Measurements from ENCODE around the gene PKNOX2.

The PKNOX2 gene

DNA sequence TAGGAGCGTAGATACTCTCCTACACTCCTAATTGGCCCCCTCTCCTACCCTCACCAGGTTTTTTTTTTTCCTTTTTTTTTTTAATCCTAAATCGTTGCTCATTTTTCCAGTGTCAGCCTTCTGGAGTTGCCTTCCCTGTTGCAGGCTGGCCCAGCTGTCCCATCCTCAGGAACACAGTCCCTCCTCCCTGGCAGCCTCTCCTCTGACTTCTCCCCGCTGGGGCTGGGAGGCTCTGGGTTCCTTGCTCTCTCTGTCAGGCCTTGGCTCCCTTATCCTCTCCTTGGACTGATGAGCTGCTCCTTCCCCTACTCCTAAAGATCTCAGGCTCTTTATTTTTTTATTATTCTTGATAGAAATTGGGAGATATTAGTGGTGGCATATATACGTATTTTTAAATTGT, 62.2 kb downstream of the PKNOX2 start:
- H3K4me3 Mint-ChIP-seq: no peak overlapping the region
- peaks cover 3% of the 10 kb centered on the region for H3K36me3 Mint-ChIP-seq (ENCODE audit: insufficient read depth)
- no peaks in the 10 kb centered on the region for H3K9me3 Mint-ChIP-seq

DNA sequence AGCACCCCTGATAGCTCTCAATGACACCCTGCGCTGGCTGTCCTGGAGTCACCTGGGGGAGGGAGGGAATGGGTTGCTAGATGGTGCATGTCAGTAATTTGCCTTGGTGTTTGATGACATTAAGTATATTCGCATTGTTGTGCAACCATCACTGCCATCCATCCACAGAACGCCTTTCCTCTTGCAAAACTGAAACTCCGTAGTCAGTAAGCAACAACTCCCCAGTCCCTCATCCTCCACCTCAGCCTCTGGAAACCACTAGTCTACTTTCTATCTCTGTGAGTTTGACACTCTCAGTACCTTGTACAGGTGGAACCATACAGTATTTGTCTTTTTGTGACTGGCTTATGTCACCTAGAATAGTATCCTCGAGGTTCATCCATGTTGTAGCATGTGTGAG, 62.6 kb downstream of the PKNOX2 start:
- peaks cover 41 to 56% of the 10 kb centered on the region in 2 donors for H3K27me3 Mint-ChIP-seq
- H3K4me1 Mint-ChIP-seq (ENCODE audit: low read depth in 2 of 2): no peaks in the 10 kb centered on the region
- H3K9me3 Mint-ChIP-seq: no peaks in the 10 kb centered on the region
- no peak overlapping the region for H3K4me3 Mint-ChIP-seq
- H3K27ac Mint-ChIP-seq: no peak overlapping the region
- DNase-seq: no peak
- no peak for ATAC-seq (replicated peaks)
- peaks cover 3% of the 10 kb centered on the region for H3K36me3 Mint-ChIP-seq (ENCODE audit: insufficient read depth)

More for the DNA sequence above, 62.2 kb downstream of the PKNOX2 start:
- DNase-seq: no peak
- Mint-ChIP-seq H3K27ac (no peak overlapping the region), H3K27me3 (peaks cover 40 to 60% of the 10 kb centered on the region in 2 donors), H3K4me1 (ENCODE audit: low read depth in 2 of 2) (no peaks in the 10 kb centered on the region)
- no peak for ATAC-seq (replicated peaks)

- Mint-ChIP-seq H3K27ac (no peak overlapping the region), H3K9me3 (no peaks in the 10 kb centered on the region)
Observed at GRCh38 chr11:125228445-125228844, 63.9 kb downstream of the PKNOX2 start.

GRCh38 chr11:125228993-125229392, 64.4 kb downstream of the PKNOX2 start:
- Mint-ChIP-seq H3K9me3 (no peaks in the 10 kb centered on the region), H3K36me3 (ENCODE audit: insufficient read depth) (peaks cover 3% of the 10 kb centered on the region), H3K4me3 (no peak overlapping the region), H3K27me3 (peaks cover 43 to 56% of the 10 kb centered on the region in 2 donors), H3K27ac (no peak overlapping the region), H3K4me1 (ENCODE audit: low read depth in 2 of 2) (no peaks in the 10 kb centered on the region)
- DNase-seq: no peak
- ATAC-seq (replicated peaks): no peak

More at GRCh38 chr11:125228445-125228844, 63.9 kb downstream of the PKNOX2 start:
- ATAC-seq (replicated peaks): no peak
- peaks cover 41 to 55% of the 10 kb centered on the region in 2 donors for H3K27me3 Mint-ChIP-seq
- DNase-seq: no peak
- H3K4me3 Mint-ChIP-seq: no peak overlapping the region
- H3K36me3 Mint-ChIP-seq (ENCODE audit: insufficient read depth): peaks cover 3% of the 10 kb centered on the region
- H3K4me1 Mint-ChIP-seq (ENCODE audit: low read depth in 2 of 2): no peaks in the 10 kb centered on the region

DNA sequence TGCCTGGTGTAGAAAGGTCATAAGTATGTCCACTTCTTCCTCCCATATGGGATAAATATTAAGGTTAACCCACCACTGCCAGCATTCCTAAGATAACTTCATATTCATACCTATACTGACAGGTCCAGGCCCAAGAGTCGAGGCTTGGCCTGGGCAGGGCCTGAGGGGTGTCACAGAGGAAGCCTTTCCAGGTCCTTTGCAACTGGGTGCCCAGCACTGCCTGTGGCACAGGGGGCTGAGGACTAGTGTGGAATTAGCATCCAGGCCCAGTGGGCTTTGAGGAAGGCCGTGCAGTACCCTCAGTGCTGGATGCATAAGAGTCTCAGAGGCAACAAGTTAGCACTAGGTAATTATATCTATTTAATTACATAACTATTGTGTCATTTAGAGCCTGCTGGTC, 65.4 kb downstream of the PKNOX2 start:
- Mint-ChIP-seq H3K27me3 (peaks cover 43 to 60% of the 10 kb centered on the region in 2 donors), H3K4me3 (no peak overlapping the region), H3K27ac (no peak overlapping the region), H3K9me3 (no peaks in the 10 kb centered on the region), H3K4me1 (ENCODE audit: low read depth in 2 of 2) (no peaks in the 10 kb centered on the region), H3K36me3 (ENCODE audit: insufficient read depth) (peaks cover 3% of the 10 kb centered on the region)
- DNase-seq: no peak
- no peak for ATAC-seq (replicated peaks)

DNA sequence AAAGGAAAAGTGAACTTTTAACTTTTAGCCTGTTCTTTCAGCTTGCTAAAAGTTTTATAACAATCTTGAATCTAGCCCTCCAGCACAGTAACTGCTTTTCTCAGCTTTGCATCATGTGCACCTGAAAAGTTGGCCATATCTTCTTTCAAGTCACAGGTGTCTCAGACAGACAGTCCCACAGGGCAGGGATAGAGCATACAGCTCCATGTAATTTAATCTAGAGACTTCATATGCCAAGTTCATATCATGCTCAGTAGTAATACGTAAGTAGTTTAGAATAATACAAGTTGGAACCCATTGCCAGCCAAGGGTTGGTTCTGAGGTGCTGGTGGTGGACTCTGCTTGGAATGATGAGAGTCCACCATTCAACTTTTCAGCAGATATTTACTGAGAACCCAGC, 68.6 kb downstream of the PKNOX2 start:
- no peak for DNase-seq
- H3K4me3 Mint-ChIP-seq: no peak overlapping the region
- ATAC-seq (replicated peaks): no peak
- H3K4me1 Mint-ChIP-seq (ENCODE audit: low read depth in 2 of 2): no peaks in the 10 kb centered on the region
- peaks cover 36 to 73% of the 10 kb centered on the region in 2 donors for H3K27me3 Mint-ChIP-seq
- H3K36me3 Mint-ChIP-seq (ENCODE audit: insufficient read depth): no peaks in the 10 kb centered on the region
- H3K9me3 Mint-ChIP-seq: peaks cover 0 to 6% of the 10 kb centered on the region in 2 donors
- no peak overlapping the region for H3K27ac Mint-ChIP-seq

DNA sequence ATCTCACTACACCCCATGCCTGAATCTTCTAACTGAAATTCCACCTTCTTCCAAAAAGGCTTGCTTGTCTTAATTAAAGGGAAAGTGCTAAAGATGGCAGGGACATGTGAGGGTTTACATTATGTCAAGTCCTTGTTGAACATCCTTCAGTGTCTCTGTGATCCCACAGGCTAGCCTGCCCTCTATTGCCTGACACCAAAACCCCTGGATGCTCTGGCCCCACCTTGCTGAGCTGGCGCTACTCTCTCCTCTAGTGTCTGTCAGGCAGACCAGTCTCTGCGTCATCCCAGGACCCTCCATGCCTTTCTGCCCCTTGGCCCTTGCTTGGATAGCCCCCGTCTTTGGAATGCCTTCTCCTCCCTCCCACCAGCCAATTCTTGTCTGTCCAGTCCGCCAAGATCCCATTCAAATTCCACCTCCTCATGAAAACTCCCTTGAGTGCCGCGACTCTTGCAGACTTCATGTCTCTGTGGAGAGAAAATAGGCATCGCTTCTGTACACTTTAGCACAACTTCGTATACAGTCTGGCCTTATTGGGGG, 69.3 kb downstream of the PKNOX2 start:
- H3K4me3 Mint-ChIP-seq: no peak overlapping the region
- no peaks in the 10 kb centered on the region for H3K36me3 Mint-ChIP-seq (ENCODE audit: insufficient read depth)
- no peaks in the 10 kb centered on the region for H3K4me1 Mint-ChIP-seq (ENCODE audit: low read depth in 2 of 2)
- peaks cover 0 to 6% of the 10 kb centered on the region in 2 donors for H3K9me3 Mint-ChIP-seq
- DNase-seq (no peak), ATAC-seq (replicated peaks) (no peak)
- peaks cover 30 to 71% of the 10 kb centered on the region in 2 donors for H3K27me3 Mint-ChIP-seq
- no peak overlapping the region for H3K27ac Mint-ChIP-seq

DNA sequence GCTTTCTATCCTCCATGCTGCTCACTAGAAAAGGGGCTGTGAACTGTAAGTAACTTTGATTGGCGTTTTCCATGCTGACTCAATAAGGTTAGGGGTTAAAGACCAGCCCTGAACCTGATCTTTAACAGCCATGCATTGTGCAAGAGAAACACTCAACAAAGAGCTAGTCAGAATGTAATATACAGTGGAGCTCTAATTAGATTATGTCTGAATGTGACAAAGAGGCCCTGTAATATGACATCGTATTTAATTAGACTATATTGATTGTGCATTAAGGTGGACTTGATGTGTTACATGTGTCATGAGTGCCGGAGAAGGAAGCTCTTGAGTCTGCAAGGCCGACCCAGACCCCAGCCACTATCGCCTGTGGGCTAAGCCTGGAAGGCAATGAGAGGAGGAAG, 70.5 kb downstream of the PKNOX2 start:
- ATAC-seq (replicated peaks): no peak
- DNase-seq: no peak
- Mint-ChIP-seq H3K36me3 (ENCODE audit: insufficient read depth) (no peaks in the 10 kb centered on the region), H3K9me3 (peaks cover 0 to 6% of the 10 kb centered on the region in 2 donors), H3K4me3 (no peak overlapping the region), H3K27me3 (peaks cover 30 to 68% of the 10 kb centered on the region in 2 donors), H3K4me1 (ENCODE audit: low read depth in 2 of 2) (no peaks in the 10 kb centered on the region), H3K27ac (no peak overlapping the region)

DNA sequence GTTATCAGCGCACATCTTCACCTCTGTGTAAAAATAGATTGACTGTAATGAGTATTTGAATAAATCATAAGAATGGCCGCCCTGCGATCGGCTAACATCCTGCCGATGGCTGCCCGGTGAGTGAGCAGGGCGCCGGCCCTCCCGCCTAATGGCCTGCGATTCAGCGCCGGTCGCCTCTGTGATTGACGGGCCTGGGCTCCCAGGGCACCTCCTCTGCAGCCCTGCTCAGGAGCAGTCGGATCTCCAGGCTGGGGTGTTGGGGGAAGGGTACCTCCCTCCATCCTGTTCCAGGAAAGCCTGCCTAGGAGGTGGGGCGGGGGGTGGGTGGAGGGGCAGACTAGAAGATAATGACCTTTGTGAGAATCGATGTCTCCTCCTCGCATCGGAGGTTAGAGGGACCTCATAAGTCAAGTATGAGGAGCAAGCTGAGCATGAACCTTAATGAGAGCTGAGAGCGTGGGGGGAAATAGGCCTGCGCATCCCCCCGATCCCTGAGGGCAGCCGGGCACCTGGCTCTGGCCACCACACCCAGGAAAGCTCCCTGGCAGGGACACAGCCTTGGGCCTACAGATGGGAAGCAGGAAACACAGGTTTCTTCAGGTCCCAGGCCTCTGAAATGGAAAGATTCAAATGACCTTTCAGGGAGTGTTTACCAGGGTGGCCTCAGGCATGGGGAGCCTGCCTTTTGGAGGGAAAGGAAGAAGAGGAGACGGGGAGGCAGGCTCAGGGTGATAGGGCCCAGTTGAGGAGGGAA, 71.7 kb downstream of the PKNOX2 start:
- Mint-ChIP-seq H3K27me3 (peaks cover 35 to 79% of the 10 kb centered on the region in 2 donors), H3K4me1 (ENCODE audit: low read depth in 2 of 2) (no peaks in the 10 kb centered on the region), H3K9me3 (peaks cover 0 to 6% of the 10 kb centered on the region in 2 donors), H3K36me3 (ENCODE audit: insufficient read depth) (no peaks in the 10 kb centered on the region), H3K27ac (no peak overlapping the region), H3K4me3 (no peak overlapping the region)
- ATAC-seq (replicated peaks) (no peak), DNase-seq (no peak)

DNA sequence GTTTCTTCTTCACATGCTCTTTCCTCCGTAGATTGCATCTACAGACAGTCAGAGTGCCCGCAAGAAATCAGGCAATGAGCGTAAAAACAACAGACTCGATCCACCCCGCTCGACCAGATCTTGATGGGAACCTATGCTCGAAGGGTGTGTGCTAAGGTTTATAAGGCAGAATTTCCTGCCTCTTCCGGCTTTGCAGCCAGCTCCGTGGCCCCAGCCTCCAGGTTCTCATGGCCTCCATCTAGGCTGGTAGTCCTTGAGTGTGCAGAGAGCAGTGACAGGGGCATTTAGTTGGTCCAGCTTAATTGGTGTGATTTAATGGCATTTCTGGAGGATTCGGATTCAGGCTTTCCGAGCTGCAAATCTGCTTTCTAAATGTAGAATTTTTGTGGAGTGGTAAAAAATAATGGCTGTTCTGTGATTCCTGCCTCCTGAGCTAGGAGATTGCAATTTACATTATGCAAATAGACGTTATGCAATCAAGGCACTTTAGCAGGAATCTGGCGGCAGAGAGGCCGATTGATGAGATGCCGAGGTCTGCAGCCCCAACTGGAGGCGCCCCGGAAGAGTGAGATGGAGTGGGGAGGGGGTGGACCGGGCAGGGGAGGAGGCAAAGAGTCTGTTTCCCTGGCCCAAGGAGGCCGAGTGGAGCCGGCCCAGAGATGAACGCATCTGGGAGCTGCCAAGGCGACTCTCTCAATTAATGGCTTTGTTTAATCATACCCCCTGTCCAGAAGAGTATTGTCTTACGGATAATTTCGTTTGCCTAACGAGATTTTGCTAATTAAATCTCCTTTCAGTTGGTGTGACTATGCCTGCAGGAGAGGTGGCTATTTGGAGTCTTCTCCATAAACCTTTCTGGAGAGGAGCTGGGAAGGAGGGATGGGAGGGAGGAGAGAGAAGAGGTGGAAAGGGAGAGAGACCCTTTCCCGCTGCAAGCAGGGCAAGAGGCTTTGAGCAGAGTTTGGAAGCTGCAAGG, 75.3 kb downstream of the PKNOX2 start:
- DNase-seq (no peak), ATAC-seq (replicated peaks) (no peak)
- H3K36me3 Mint-ChIP-seq (ENCODE audit: insufficient read depth): no peaks in the 10 kb centered on the region
- no peaks in the 10 kb centered on the region for H3K4me1 Mint-ChIP-seq (ENCODE audit: low read depth in 2 of 2)
- H3K9me3 Mint-ChIP-seq: peaks cover 0 to 6% of the 10 kb centered on the region in 2 donors
- H3K27ac Mint-ChIP-seq: no peak overlapping the region
- peaks cover 29 to 66% of the 10 kb centered on the region in 2 donors for H3K27me3 Mint-ChIP-seq
- H3K4me3 Mint-ChIP-seq: no peak overlapping the region

DNA sequence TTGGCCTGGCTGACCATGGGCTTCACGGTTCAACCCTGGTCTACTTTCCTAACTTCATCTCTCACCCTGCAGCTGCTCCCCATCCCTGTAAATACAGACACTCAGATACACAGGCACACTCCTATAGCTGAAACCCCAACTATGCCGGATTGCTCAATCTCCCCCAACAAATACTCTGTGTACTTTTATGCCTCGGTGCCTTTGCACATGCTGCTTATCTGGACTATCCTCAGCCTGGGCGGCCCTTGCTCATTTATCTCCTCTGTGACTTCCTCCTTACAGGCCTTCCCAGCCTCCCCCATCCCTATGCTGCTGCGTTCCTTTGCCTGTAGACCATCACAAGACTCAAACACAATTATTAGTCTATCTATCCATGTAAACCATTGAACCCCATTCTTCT, 76.6 kb downstream of the PKNOX2 start:
- Mint-ChIP-seq H3K27me3 (peaks cover 29 to 62% of the 10 kb centered on the region in 2 donors), H3K4me3 (no peak overlapping the region), H3K27ac (no peak overlapping the region), H3K9me3 (peaks cover 0 to 6% of the 10 kb centered on the region in 2 donors), H3K36me3 (ENCODE audit: insufficient read depth) (no peaks in the 10 kb centered on the region), H3K4me1 (ENCODE audit: low read depth in 2 of 2) (no peaks in the 10 kb centered on the region)
- ATAC-seq (replicated peaks) (no peak), DNase-seq (no peak)

GRCh38 chr11:125242141-125242775, 77.7 kb downstream of the PKNOX2 start:
- Mint-ChIP-seq H3K4me3 (no peak overlapping the region), H3K9me3 (no peaks in the 10 kb centered on the region), H3K36me3 (ENCODE audit: insufficient read depth) (no peaks in the 10 kb centered on the region), H3K27ac (no peak overlapping the region), H3K4me1 (ENCODE audit: low read depth in 2 of 2) (no peaks in the 10 kb centered on the region), H3K27me3 (peaks cover 22 to 66% of the 10 kb centered on the region in 2 donors)
- no peak for DNase-seq
- no peak for ATAC-seq (replicated peaks)

GRCh38 chr11:125244166-125244565, 79.6 kb downstream of the PKNOX2 start:
- Mint-ChIP-seq H3K4me3 (no peak overlapping the region), H3K4me1 (ENCODE audit: low read depth in 2 of 2) (no peaks in the 10 kb centered on the region), H3K36me3 (ENCODE audit: insufficient read depth) (no peaks in the 10 kb centered on the region), H3K9me3 (no peaks in the 10 kb centered on the region), H3K27me3 (peaks cover 29 to 64% of the 10 kb centered on the region in 2 donors), H3K27ac (no peak overlapping the region)
- DNase-seq (no peak), ATAC-seq (replicated peaks) (no peak)
